Spleen (tissue), 7 donors: ENCODE results near the gene SLC2A9.

Source experiments
- POLR2AphosphoS5 ChIP-seq, 3 donors: sonication (generic); formaldehyde crosslinking; IDR thresholded peaks; one replicate each; pipeline ENCODE4 v1.5.1; 2017; ENCODE audit warnings: antibody characterized with exemption in 3 of 3
- TF ChIP-seq, protein P1 (sequence below), 11 experiments: fragments of 200-600 bp in 7 of 11; fragments of 450-650 bp in 4 of 11; sonication (generic) in 4 of 11; IDR thresholded peaks in 8 of 11; conservative IDR thresholded peaks in 3 of 11; 1 replicate in 7 of 11; 2 replicates in 4 of 11; pipeline versions ENCODE4 v1.4.0 to v1.8.0; 2016 to 2021; ENCODE audit warnings: antibody characterized with exemption in 11 of 11, inconsistent platforms in 4 of 11, mild to moderate bottlenecking in 1 of 11
- donor health status: DM: no; HTN: no; CAD: no; lungs with moderate emphysema.
- donor health status: DM: no; HTN: no; CAD: no.
- donor health status: DM: no; HTN: no; CAD: no.

GRCh38 chr4:10046471-10046870 is 25.2 kb upstream of the SLC2A9 start:
- no peak for TF ChIP-seq POLR2AphosphoS5 (IDR thresholded peaks at IDR 0.05)
- TF ChIP-seq, protein P1, sequence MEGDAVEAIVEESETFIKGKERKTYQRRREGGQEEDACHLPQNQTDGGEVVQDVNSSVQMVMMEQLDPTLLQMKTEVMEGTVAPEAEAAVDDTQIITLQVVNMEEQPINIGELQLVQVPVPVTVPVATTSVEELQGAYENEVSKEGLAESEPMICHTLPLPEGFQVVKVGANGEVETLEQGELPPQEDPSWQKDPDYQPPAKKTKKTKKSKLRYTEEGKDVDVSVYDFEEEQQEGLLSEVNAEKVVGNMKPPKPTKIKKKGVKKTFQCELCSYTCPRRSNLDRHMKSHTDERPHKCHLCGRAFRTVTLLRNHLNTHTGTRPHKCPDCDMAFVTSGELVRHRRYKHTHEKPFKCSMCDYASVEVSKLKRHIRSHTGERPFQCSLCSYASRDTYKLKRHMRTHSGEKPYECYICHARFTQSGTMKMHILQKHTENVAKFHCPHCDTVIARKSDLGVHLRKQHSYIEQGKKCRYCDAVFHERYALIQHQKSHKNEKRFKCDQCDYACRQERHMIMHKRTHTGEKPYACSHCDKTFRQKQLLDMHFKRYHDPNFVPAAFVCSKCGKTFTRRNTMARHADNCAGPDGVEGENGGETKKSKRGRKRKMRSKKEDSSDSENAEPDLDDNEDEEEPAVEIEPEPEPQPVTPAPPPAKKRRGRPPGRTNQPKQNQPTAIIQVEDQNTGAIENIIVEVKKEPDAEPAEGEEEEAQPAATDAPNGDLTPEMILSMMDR (IDR thresholded peaks at IDR 0.05 in 8 of 11, conservative IDR thresholded peaks at IDR 0.05 in 3 of 11), result no peak
